ENCODE data around the gene ACSM3. TPM values are rescaled to one million over a fixed set of nuclear protein-coding genes. Genes with fewer than 3 reads are reported as not detected.
"Not testable (repeated sequence)": the region's sequence is repeated elsewhere in the genome, so short reads cannot be mapped to it uniquely, and the experiment has no call there.

Gene ACSM3
- total RNA-seq (1.2 and 4.5 TPM in 2 replicates), polyA plus RNA-seq (1.8 and 2.0 TPM in 2 replicates)

- H3K4me3 ChIP-seq: peak within 1 kb of the TSS; percentile 11
- H3K36me3 ChIP-seq: no peaks in the 10 kb centered on the region
- no peak for TF ChIP-seq CTCF (IDR thresholded peaks at IDR 0.05; ENCODE audit: low read depth, low read length)
- no peaks in the 10 kb centered on the region for H3K9me3 ChIP-seq (ENCODE audit: low read depth)
- H3K27me3 ChIP-seq: no peaks in the 10 kb centered on the region
- H3K27ac ChIP-seq: no peak within 1 kb of the TSS
- no peaks in the 10 kb centered on the region for H3K4me1 ChIP-seq (ENCODE audit: low read depth)
- DNase-seq (ENCODE audit: low read depth in 1 of 2, low spot score in 1 of 2): peak; percentile 61 to 84
Observed at GRCh38 chr16:20763461-20764232, at the start of gene ACSM3. Gene ACSM3, plus strand, starts transcription at chr16:20764014. Its CDS starts 6,021 bp downstream, at chr16:20770035.

- not testable (repeated sequence) for H3K4me1 ChIP-seq (ENCODE audit: low read depth); H3K36me3 ChIP-seq; DNase-seq (ENCODE audit: low read depth in 1 of 2, low spot score in 1 of 2); H3K4me3 ChIP-seq; H3K27me3 ChIP-seq; H3K9me3 ChIP-seq (ENCODE audit: low read depth); H3K27ac ChIP-seq
Observed at GRCh38 chr16:20717718-20718117, 46.1 kb upstream of the ACSM3 start.

- H3K9me3 ChIP-seq (ENCODE audit: low read depth): no peaks in the 10 kb centered on the region
- no peaks in the 10 kb centered on the region for H3K36me3 ChIP-seq
- no peak overlapping the region for H3K27ac ChIP-seq
- no peak overlapping the region for H3K4me3 ChIP-seq
- H3K27me3 ChIP-seq: no peaks in the 10 kb centered on the region
- no peak for TF ChIP-seq CTCF (IDR thresholded peaks at IDR 0.05; ENCODE audit: low read depth, low read length)
- no peak for DNase-seq (ENCODE audit: low read depth in 1 of 2, low spot score in 1 of 2)
- no peaks in the 10 kb centered on the region for H3K4me1 ChIP-seq (ENCODE audit: low read depth)
Observed at GRCh38 chr16:20720251-20720650, 43.6 kb upstream of the ACSM3 start.

GRCh38 chr16:20726661-20727060 is 37.2 kb upstream of the ACSM3 start:
- no peak for TF ChIP-seq CTCF (IDR thresholded peaks at IDR 0.05; ENCODE audit: low read depth, low read length)
- no peak overlapping the region for H3K4me3 ChIP-seq
- DNase-seq (ENCODE audit: low read depth in 1 of 2, low spot score in 1 of 2): no peak
- no peaks in the 10 kb centered on the region for H3K9me3 ChIP-seq (ENCODE audit: low read depth)
- no peak overlapping the region for H3K27ac ChIP-seq
- H3K36me3 ChIP-seq: no peaks in the 10 kb centered on the region
- no peaks in the 10 kb centered on the region for H3K4me1 ChIP-seq (ENCODE audit: low read depth)
- no peaks in the 10 kb centered on the region for H3K27me3 ChIP-seq

GRCh38 chr16:20727181-20727580 is 36.6 kb upstream of the ACSM3 start:
- no peaks in the 10 kb centered on the region for H3K36me3 ChIP-seq
- TF ChIP-seq CTCF (IDR thresholded peaks at IDR 0.05; ENCODE audit: low read depth, low read length): no peak
- no peak overlapping the region for H3K27ac ChIP-seq
- H3K4me3 ChIP-seq: no peak overlapping the region
- no peaks in the 10 kb centered on the region for H3K27me3 ChIP-seq
- no peaks in the 10 kb centered on the region for H3K4me1 ChIP-seq (ENCODE audit: low read depth)
- peak in 1 of 2 donors; percentile 8 for DNase-seq (ENCODE audit: low read depth in 1 of 2, low spot score in 1 of 2)
- no peaks in the 10 kb centered on the region for H3K9me3 ChIP-seq (ENCODE audit: low read depth)

GRCh38 chr16:20729141-20729540 is 34.7 kb upstream of the ACSM3 start:
- H3K4me3 ChIP-seq: no peak overlapping the region
- peaks cover 3% of the 10 kb centered on the region for H3K36me3 ChIP-seq
- no peaks in the 10 kb centered on the region for H3K4me1 ChIP-seq (ENCODE audit: low read depth)
- no peaks in the 10 kb centered on the region for H3K27me3 ChIP-seq
- H3K27ac ChIP-seq: no peak overlapping the region
- no peaks in the 10 kb centered on the region for H3K9me3 ChIP-seq (ENCODE audit: low read depth)
- no peak for DNase-seq (ENCODE audit: low read depth in 1 of 2, low spot score in 1 of 2)
- TF ChIP-seq CTCF (IDR thresholded peaks at IDR 0.05; ENCODE audit: low read depth, low read length): no peak

Measured in cardiac muscle cell (in vitro differentiated cells and primary cell).